CD4-positive, alpha-beta T cell (primary cell): Measurements from ENCODE around the gene SEL1L. TPM values are rescaled to one million over a fixed set of nuclear protein-coding genes. Genes with fewer than 3 reads are reported as not detected.
A peak's percentile ranks its signal among the peaks of the same experiment; 100 is the strongest.

Experiments
- ATAC-seq: fragments of 200-7000 bp; cut with Tn5 transposase; one replicate; pipeline ENCODE4 v1.10.0; 2022; ENCODE audit warnings: mild to moderate bottlenecking; ENCODE audit not compliant: poor library complexity
- CTCF ChIA-PET: fragments of 350-600 bp; sonication (Branson Sonifier 250); formaldehyde crosslinking; loops from one replicate; lab custom pipeline; 2021; ENCODE audit warnings: antibody characterized with exemption, inconsistent platforms; lab: Charles Lee
- POLR2A ChIA-PET: fragments of 350-600 bp; sonication (Branson Sonifier 250); formaldehyde crosslinking; loops from one replicate; lab custom pipeline; 2021; ENCODE audit warnings: antibody characterized with exemption, inconsistent platforms; lab: Charles Lee
- DNase-seq, 14 experiments: peaks; one replicate each; pipeline ENCODE4 v3.0.0-alpha.2; 2013 to 2020; ENCODE audit warnings: mixed read lengths in 2 of 14
- H3K27ac ChIP-seq, 2 donors: one replicate each; pipeline versions ENCODE4 v1.5.1 to v1.7.0; 2013; ENCODE audit warnings: low read length in 2 of 2, low read depth in 1 of 2, mild to moderate bottlenecking in 1 of 2
- H3K27me3 ChIP-seq, 2 experiments: 1 replicate in 1 of 2; 2 replicates in 1 of 2; pipeline versions ENCODE4 v1.6.1 to v1.7.0; 2013; ENCODE audit warnings: low read length in 2 of 2, control low read depth in 1 of 2, mild to moderate bottlenecking in 1 of 2, moderate library complexity in 1 of 2; ENCODE audit not compliant: insufficient read depth in 2 of 2, control insufficient read depth in 1 of 2
- H3K36me3 ChIP-seq: one replicate; pipeline ENCODE4 v1.6.1; 2013; ENCODE audit warnings: low read length, control low read depth; ENCODE audit not compliant: insufficient read depth
- H3K4me1 ChIP-seq: one replicate; pipeline ENCODE4 v1.6.1; 2013; ENCODE audit warnings: low read length, control low read depth; ENCODE audit not compliant: insufficient read depth
- H3K4me3 ChIP-seq: one replicate; pipeline ENCODE4 v1.5.1; 2013; ENCODE audit warnings: mild to moderate bottlenecking, low read length, moderate library complexity
- H3K9me3 ChIP-seq, 2 experiments: 1 replicate in 1 of 2; 2 replicates in 1 of 2; pipeline versions ENCODE4 v1.6.1 to v1.7.0; 2013; ENCODE audit warnings: low read length in 2 of 2, mild to moderate bottlenecking in 2 of 2, control low read depth in 1 of 2, moderate library complexity in 1 of 2; ENCODE audit not compliant: control insufficient read depth in 1 of 2, insufficient read depth in 1 of 2
- H3K27ac Mint-ChIP-seq: one replicate; pipeline ENCODE4 v1.8.0; 2020; ENCODE audit warnings: mixed read lengths
- H3K27me3 Mint-ChIP-seq: one replicate; pipeline ENCODE4 v1.8.0; 2021; ENCODE audit warnings: mixed read lengths
- H3K36me3 Mint-ChIP-seq: one replicate; pipeline ENCODE4 v1.8.0; 2021; ENCODE audit warnings: low read depth, mixed read lengths
- H3K4me1 Mint-ChIP-seq: one replicate; pipeline ENCODE4 v1.8.0; 2021; ENCODE audit warnings: low read depth, mixed read lengths
- H3K4me3 Mint-ChIP-seq: one replicate; pipeline ENCODE4 v1.8.0; 2020; ENCODE audit warnings: mild to moderate bottlenecking, mixed read lengths
- H3K9me3 Mint-ChIP-seq: one replicate; pipeline ENCODE4 v1.8.0; 2020; ENCODE audit warnings: mixed read lengths
- CTCF ChIP-seq: fragments of 200-600 bp; IDR thresholded peaks from one replicate; pipeline ENCODE4 v1.8.0; 2022; ENCODE audit warnings: antibody characterized with exemption, mild to moderate bottlenecking
- intact Hi-C, 2 experiments: fragments of 100-400 bp; cut with DNase I in 1 of 2; cut with micrococcal nuclease in 1 of 2; formaldehyde crosslinking; loops; one replicate each; pipeline versions ENCODE4 v1.15.1 to v1.9.0; 2023 to 2025; cut with DNase I, micrococcal nuclease
- total RNA-seq, 174 experiments: library from RNA in 2 of 174; stranded (reverse) in 2 of 174; gene quantifications; one replicate each; pipeline ENCODE4 v1.2.3 and lab custom pipeline; 2021 to 2026

Gene SEL1L
- total RNA-seq, 2 experiments from 2014 or later, result 40.6 to 46.4 TPM

- Mint-ChIP-seq H3K36me3 (peaks cover 11% of the 10 kb centered on the region), H3K9me3 (peaks cover 3% of the 10 kb centered on the region), H3K27me3 (peaks cover 10% of the 10 kb centered on the region), H3K27ac (no peak overlapping the region), H3K4me1 (peaks cover 44% of the 10 kb centered on the region), H3K4me3 (no peak overlapping the region)
- ChIA-PET CTCF (no interaction called here), POLR2A (no interaction called here)
- intact Hi-C loops, result no loop called here
- Histone ChIP-seq H3K36me3 (no peaks in the 10 kb centered on the region), H3K27me3 (peaks cover 9% of the 10 kb centered on the region in 2 experiments), H3K4me3 (no peak overlapping the region), H3K27ac (no peak overlapping the region), H3K4me1 (peaks cover 17% of the 10 kb centered on the region), H3K9me3 (no peaks in the 10 kb centered on the region)
- TF ChIP-seq CTCF, result no peak
- DNase-seq, result no peak
- ATAC-seq, result no peak
Measured at GRCh38 chr14:81536241-81536771, 2.7 kb upstream of the SEL1L start.

GRCh38 chr14:81535396-81536164, 1.9 kb upstream of the SEL1L start:
- intact Hi-C loops, result loop anchor here in 1 of 2 experiments (2.0 kb wide), 2 partner anchors 61 to 315 kb away; partner anchors contain the start of gene GTF2A1
- no peaks in the 10 kb centered on the region for H3K9me3 ChIP-seq
- H3K4me1 Mint-ChIP-seq, result peaks cover 52% of the 10 kb centered on the region
- no peak overlapping the region for H3K4me3 ChIP-seq
- TF ChIP-seq CTCF, result no peak
- ChIA-PET CTCF (no interaction called here), POLR2A (interaction anchor here (2.1 kb wide), 1 partner anchor 317 kb away, joined by 7 read pairs; no protein-coding TSS in a partner anchor)
- peaks cover 2 to 5% of the 10 kb centered on the region in 2 experiments for H3K27me3 ChIP-seq
- peaks cover 11% of the 10 kb centered on the region for H3K36me3 Mint-ChIP-seq
- H3K9me3 Mint-ChIP-seq, result peaks cover 3% of the 10 kb centered on the region
- peaks cover 10% of the 10 kb centered on the region for H3K27me3 Mint-ChIP-seq
- peak overlapping the region; percentile 30 for H3K4me3 Mint-ChIP-seq
- no peaks in the 10 kb centered on the region for H3K36me3 ChIP-seq
- ATAC-seq (no peak), DNase-seq (peak in 1 of 14 experiments; percentile 11)
- H3K27ac Mint-ChIP-seq, result no peak overlapping the region
- no peak overlapping the region for H3K27ac ChIP-seq
- H3K4me1 ChIP-seq, result peaks cover 19% of the 10 kb centered on the region

- no peak for ATAC-seq
- no peak overlapping the region for H3K4me3 ChIP-seq
- TF ChIP-seq CTCF, result no peak
- intact Hi-C loops, result loop anchor here (2.0 to 5.0 kb wide), 4 partner anchors 60 to 592 kb away; partner anchors contain the start of genes GTF2A1 (in 2 of the 2) and CEP128 (in 1 of the 2)
- no peak overlapping the region for H3K27ac ChIP-seq
- POLR2A ChIA-PET, result interaction anchor here (1.5 to 3.2 kb wide), 4 partner anchors 63 to 316 kb away, joined by 6 to 34 read pairs (median 6); partner anchors contain the start of gene GTF2A1
- peaks cover 3% of the 10 kb centered on the region for H3K9me3 Mint-ChIP-seq
- no peak for DNase-seq
- H3K27me3 ChIP-seq, result peaks cover 0 to 5% of the 10 kb centered on the region in 2 experiments
- peaks cover 3% of the 10 kb centered on the region for H3K27me3 Mint-ChIP-seq
- CTCF ChIA-PET, result no interaction called here
- H3K36me3 ChIP-seq, result no peaks in the 10 kb centered on the region
- peak overlapping the region; percentile 84 for H3K27ac Mint-ChIP-seq
- peak overlapping the region; percentile 66 for H3K4me3 Mint-ChIP-seq
- no peaks in the 10 kb centered on the region for H3K9me3 ChIP-seq
- peaks cover 12% of the 10 kb centered on the region for H3K36me3 Mint-ChIP-seq
- peaks cover 62% of the 10 kb centered on the region for H3K4me1 Mint-ChIP-seq
- peaks cover 19% of the 10 kb centered on the region for H3K4me1 ChIP-seq
Measured at GRCh38 chr14:81534510-81535074, 939 bp upstream of the SEL1L start.
